Endothelial cell of umbilical vein (primary cell): ENCODE results near the gene PLIN5. TPM values are rescaled to one million over a fixed set of nuclear protein-coding genes. Genes with fewer than 3 reads are reported as not detected.

Source experiments
- BruUV-seq: library from RNA; stranded (reverse); fragments of 400-500 nt; replicated peaks from 2 replicates; lab custom pipeline; 2021; lab: Mats Ljungman, UMichigan
- CTCF ChIA-PET: fragments of 300-600, 350-600 bp; sonication (Branson Sonifier 250); formaldehyde crosslinking; loops from one replicate; lab custom pipeline; 2021; ENCODE audit warnings: antibody characterized with exemption, inconsistent platforms; lab: Charles Lee
- POLR2A ChIA-PET: fragments of 300-600, 350-600 bp; sonication (Branson Sonifier 250); formaldehyde crosslinking; loops from one replicate; lab custom pipeline; 2021; ENCODE audit warnings: antibody characterized with exemption, inconsistent platforms; lab: Charles Lee
- DNase-seq: peaks from one replicate; pipeline ENCODE4 v3.0.0-alpha.2; 2011; ENCODE audit warnings: low read depth, low spot score
- FAIRE-seq: peaks from 2 replicates; lab custom pipeline; 2011; peaks lifted over from hg19 to GRCh38; lab: Jason Lieb, UNC
- H2AFZ ChIP-seq: 2 replicates; pipeline ENCODE4 v1.6.0; 2012; ENCODE audit warnings: low read depth, low read length, control low read depth, inconsistent platforms
- H3K27ac ChIP-seq: 2 replicates; pipeline ENCODE4 v1.5.1; 2011; ENCODE audit warnings: low read depth, mild to moderate bottlenecking, control low read depth, low read length, moderate library complexity; ENCODE audit not compliant: insufficient read depth
- H3K27me3 ChIP-seq, 2 experiments: 2 replicates each; pipeline versions ENCODE4 v1.6.0 to v1.6.1; 2011; ENCODE audit warnings: low read length in 2 of 2, mixed read lengths in 1 of 2; ENCODE audit not compliant: control insufficient read depth in 2 of 2, insufficient read depth in 2 of 2
- H3K36me3 ChIP-seq, 2 experiments: 2 replicates in 1 of 2; 3 replicates in 1 of 2; pipeline ENCODE4 v1.5.1; 2011; ENCODE audit warnings: low read length in 2 of 2, mild to moderate bottlenecking in 1 of 2, moderate library complexity in 1 of 2; ENCODE audit not compliant: control insufficient read depth in 2 of 2, insufficient read depth in 2 of 2; ENCODE audit errors: extremely low read depth in 1 of 2
- H3K4me1 ChIP-seq: 3 replicates; pipeline ENCODE4 v1.5.1; 2011; ENCODE audit warnings: mild to moderate bottlenecking, low read length; ENCODE audit not compliant: control insufficient read depth, insufficient read depth; ENCODE audit errors: extremely low read depth
- H3K4me2 ChIP-seq: 2 replicates; pipeline ENCODE4 v1.6.1; 2011; ENCODE audit warnings: low read length, control low read depth, mixed read lengths; ENCODE audit not compliant: insufficient read depth
- H3K4me3 ChIP-seq, 3 experiments: fragments of 200-600 bp in 1 of 3; sonication (generic), shearing (Covaris generic) in 1 of 3; replicated peaks in 1 of 3; 2 replicates each; pipeline ENCODE4 v1.5.1; 2011 to 2016; ENCODE audit warnings: control low read depth in 3 of 3, low read length in 3 of 3, mild to moderate bottlenecking in 2 of 3, inconsistent platforms in 1 of 3, low read depth in 1 of 3, moderate library complexity in 1 of 3; ENCODE audit not compliant: insufficient read depth in 1 of 3
- H3K79me2 ChIP-seq: 2 replicates; pipeline ENCODE4 v1.6.0; 2012; ENCODE audit warnings: low read length, inconsistent platforms; ENCODE audit not compliant: control insufficient read depth, insufficient read depth
- H3K9ac ChIP-seq: replicated peaks from 2 replicates; pipeline ENCODE3; 2011; ENCODE audit warnings: low read length, control low read depth; ENCODE audit not compliant: insufficient read depth; ENCODE audit errors: extremely low read depth
- H3K9me1 ChIP-seq: replicated peaks from 3 replicates; pipeline ENCODE4 v1.6.0; 2011; ENCODE audit warnings: mild to moderate bottlenecking, low read length; ENCODE audit not compliant: control insufficient read depth, insufficient read depth; ENCODE audit errors: extremely low read depth
- H3K9me3 ChIP-seq: replicated peaks from 2 replicates; pipeline ENCODE4 v1.5.1; 2012; ENCODE audit warnings: low read length, inconsistent platforms; ENCODE audit not compliant: control insufficient read depth, insufficient read depth
- H4K20me1 ChIP-seq: replicated peaks from 2 replicates; pipeline ENCODE3; 2011; ENCODE audit warnings: mild to moderate bottlenecking, low read length; ENCODE audit not compliant: control insufficient read depth, insufficient read depth; ENCODE audit errors: extremely low read depth
- GATA2 ChIP-seq: IDR thresholded peaks from 2 replicates; pipeline ENCODE4 v1.7.0; 2011; ENCODE audit warnings: low read depth, mild to moderate bottlenecking, moderate library complexity, mixed read lengths, low read length; ENCODE audit not compliant: insufficient read length, insufficient read depth
- JUN ChIP-seq: IDR thresholded peaks from 2 replicates; pipeline ENCODE4 v1.6.1; 2011; ENCODE audit warnings: borderline replicate concordance, low read depth; ENCODE audit not compliant: insufficient read length, insufficient read depth
- MYC ChIP-seq: IDR thresholded peaks from one replicate; pipeline ENCODE4 v1.6.1; 2011; ENCODE audit warnings: mild to moderate bottlenecking, low read depth, low read length
- POLR2A ChIP-seq: IDR thresholded peaks from 2 replicates; pipeline ENCODE4 v1.6.1; 2012; ENCODE audit warnings: low read depth, mild to moderate bottlenecking, control low read depth, low read length
- POLR2AphosphoS5 ChIP-seq: IDR thresholded peaks from 2 replicates; pipeline ENCODE4 v1.6.1; 2012; ENCODE audit warnings: low read depth, mild to moderate bottlenecking, control low read depth, low read length, moderate library complexity; ENCODE audit not compliant: insufficient read depth
- dilution Hi-C: fragments of 300-500 bp; cut with MboI; formaldehyde crosslinking; loops from one replicate; pipeline ENCODE4 v1.15.0; 2019; ENCODE audit warnings: low sequenced_read_pairs; ENCODE audit not compliant: extremely low pct_ligation_motif_present
- intact Hi-C: fragments of 100-400 bp; cut with micrococcal nuclease; formaldehyde crosslinking; loops from one replicate; pipeline ENCODE4 v1.10.0; 2022
- polyA plus RNA-seq, 4 experiments: library from polyadenylated mRNA; depleted of rRNA in 3 of 4; stranded (reverse) in 3 of 4; unstranded in 1 of 4; fragments of >200 nt; gene quantifications; 2 replicates each; pipeline versions ENCODE4 v1.2.1 to v1.2.3, GENCODE V29; 2011 to 2012; ENCODE audit warnings: missing spikeins in 1 of 4
- total RNA-seq: library from RNA; stranded (reverse); gene quantifications from 2 replicates; pipeline ENCODE4 v1.2.3, GENCODE V29; 2021
- TF ChIP-seq, protein P1 (sequence below), 2 donors: IDR thresholded peaks; 1 replicate in 1 of 2; 2 replicates in 1 of 2; pipeline ENCODE4 v1.5.1; 2011; ENCODE audit warnings: low read length in 2 of 2, mild to moderate bottlenecking in 2 of 2, moderate library complexity in 2 of 2, control low read depth in 1 of 2, inconsistent platforms in 1 of 2, low read depth in 1 of 2; ENCODE audit not compliant: insufficient read depth in 1 of 2; ENCODE audit errors: extremely low read depth in 1 of 2
- TF ChIP-seq, protein P2 (sequence below): IDR thresholded peaks from 2 replicates; pipeline ENCODE4 v1.6.1; 2011; ENCODE audit not compliant: insufficient read depth, insufficient read length

PLIN5 gene
- total and polyA plus RNA-seq, 2 donors (not counting 3 experiments of a cell fraction or from before 2014, with no cell fraction given), result 0.17 to 0.24 TPM

DNA sequence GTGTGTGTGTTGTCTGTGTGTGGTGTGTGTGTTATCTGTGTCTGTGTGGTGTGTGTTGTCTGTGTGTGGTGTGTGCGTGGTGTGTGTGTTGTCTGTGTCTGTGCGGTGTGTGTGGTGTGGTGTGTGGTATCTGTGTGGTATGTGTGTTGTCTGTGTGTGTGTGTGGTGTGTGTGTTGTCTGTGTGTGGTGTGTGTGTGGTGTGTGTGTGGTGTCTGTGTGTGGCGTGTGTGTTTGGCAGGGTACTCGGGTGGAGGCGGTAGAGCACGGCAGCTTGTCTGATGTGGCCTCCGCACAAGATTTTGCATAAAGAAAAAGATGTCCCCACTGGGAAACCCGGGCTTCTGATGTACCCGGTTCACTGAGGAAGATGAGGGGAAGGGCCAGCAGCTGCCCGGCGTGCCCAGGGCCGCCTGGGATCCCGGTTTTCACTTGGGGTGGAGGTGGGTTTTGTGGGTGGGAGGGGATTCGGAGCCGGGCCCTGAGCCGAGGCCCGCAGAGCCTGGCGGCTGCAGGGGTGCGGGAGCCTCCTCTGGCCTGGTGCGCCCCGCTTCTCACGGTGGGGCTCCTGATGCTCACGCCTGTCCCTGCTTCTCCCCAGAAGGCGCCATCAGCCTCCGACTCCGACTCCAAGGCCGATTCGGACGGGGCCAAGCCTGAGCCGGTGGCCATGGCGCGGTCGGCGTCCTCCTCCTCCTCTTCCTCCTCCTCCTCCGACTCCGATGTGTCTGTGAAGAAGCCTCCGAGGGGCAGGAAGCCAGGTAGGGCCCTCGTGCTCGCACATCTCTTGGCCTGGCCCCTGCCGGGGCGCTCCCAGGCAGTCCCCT lies 41.7 kb downstream of the PLIN5 start:
- Histone ChIP-seq H4K20me1 (no peaks in the 10 kb centered on the region), H3K9me1 (no peaks in the 10 kb centered on the region), H3K4me1 (no peaks in the 10 kb centered on the region), H3K9me3 (no peaks in the 10 kb centered on the region), H3K4me2 (no peak overlapping the region), H3K36me3 (peaks cover 2 to 51% of the 10 kb centered on the region in 2 experiments), H3K9ac (no peak overlapping the region), H3K4me3 (no peak overlapping the region), H3K79me2 (no peaks in the 10 kb centered on the region), H2AFZ (no peak overlapping the region), H3K27me3 (no peaks in the 10 kb centered on the region), H3K27ac (no peak overlapping the region)
- CTCF ChIA-PET, result interaction anchor here (0.7 kb wide), 1 partner anchor 226 kb away, joined by 3 read pairs; no protein-coding TSS in a partner anchor
- FAIRE-seq (no peak), DNase-seq (no peak)
- TF ChIP-seq GATA2 (no peak), POLR2A (no peak), JUN (no peak), POLR2AphosphoS5 (no peak)
- intact Hi-C loops (no loop called here), dilution Hi-C loops (no loop called here)
- POLR2A ChIA-PET, result no interaction called here
- no TSS peak for BruUV-seq

DNA sequence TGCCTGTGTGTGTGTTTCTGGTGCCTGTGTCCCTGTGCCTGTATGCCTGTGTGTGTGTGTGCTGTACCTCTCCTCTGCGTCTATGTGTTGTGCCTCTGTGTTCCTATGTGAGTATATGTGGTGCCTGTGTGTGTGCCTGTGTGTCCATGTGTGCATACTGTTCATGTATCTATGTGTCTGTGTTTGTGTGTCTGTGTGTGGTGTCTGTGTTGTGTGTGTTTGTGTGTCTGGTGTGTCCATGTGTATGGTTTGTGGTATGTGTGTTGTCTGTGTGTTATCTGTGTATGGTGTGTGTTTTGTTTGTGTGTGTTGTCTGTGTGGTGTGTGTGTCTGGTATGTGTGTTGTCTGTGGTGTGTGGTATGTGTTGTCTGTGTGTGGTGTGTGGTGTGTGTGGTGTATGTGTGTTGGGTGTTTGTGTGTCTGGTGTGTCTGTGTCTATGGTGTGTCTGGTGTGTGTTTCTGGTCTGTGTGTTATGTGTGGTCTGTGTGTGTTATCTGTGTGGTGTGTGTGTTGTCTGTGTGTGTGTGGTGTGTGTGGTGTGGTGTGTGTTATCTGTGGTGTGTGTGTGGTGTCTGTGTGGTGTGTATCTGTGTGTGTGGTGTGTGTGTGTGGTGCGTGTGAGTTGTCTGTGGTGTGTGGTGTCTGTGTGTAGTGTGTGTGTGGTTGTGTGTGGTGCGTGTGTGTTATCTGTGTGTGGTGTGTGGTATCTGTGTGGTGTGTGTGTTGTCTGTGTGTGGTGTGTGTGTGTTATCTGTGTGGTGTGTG lies 42.5 kb downstream of the PLIN5 start:
- Histone ChIP-seq H3K27me3 (no peaks in the 10 kb centered on the region), H3K9me3 (no peaks in the 10 kb centered on the region), H4K20me1 (no peaks in the 10 kb centered on the region), H3K9ac (no peak overlapping the region), H3K9me1 (no peaks in the 10 kb centered on the region), H3K4me3 (no peak overlapping the region), H3K4me1 (no peaks in the 10 kb centered on the region), H3K79me2 (no peaks in the 10 kb centered on the region), H3K36me3 (peaks cover 2 to 44% of the 10 kb centered on the region in 2 experiments), H3K4me2 (no peak overlapping the region), H3K27ac (no peak overlapping the region), H2AFZ (no peak overlapping the region)
- TF ChIP-seq, protein P1, sequence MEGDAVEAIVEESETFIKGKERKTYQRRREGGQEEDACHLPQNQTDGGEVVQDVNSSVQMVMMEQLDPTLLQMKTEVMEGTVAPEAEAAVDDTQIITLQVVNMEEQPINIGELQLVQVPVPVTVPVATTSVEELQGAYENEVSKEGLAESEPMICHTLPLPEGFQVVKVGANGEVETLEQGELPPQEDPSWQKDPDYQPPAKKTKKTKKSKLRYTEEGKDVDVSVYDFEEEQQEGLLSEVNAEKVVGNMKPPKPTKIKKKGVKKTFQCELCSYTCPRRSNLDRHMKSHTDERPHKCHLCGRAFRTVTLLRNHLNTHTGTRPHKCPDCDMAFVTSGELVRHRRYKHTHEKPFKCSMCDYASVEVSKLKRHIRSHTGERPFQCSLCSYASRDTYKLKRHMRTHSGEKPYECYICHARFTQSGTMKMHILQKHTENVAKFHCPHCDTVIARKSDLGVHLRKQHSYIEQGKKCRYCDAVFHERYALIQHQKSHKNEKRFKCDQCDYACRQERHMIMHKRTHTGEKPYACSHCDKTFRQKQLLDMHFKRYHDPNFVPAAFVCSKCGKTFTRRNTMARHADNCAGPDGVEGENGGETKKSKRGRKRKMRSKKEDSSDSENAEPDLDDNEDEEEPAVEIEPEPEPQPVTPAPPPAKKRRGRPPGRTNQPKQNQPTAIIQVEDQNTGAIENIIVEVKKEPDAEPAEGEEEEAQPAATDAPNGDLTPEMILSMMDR (IDR thresholded peaks at IDR 0.05; ENCODE audit: extremely low read depth in 1 of 2, insufficient read depth in 1 of 2, low read depth in 1 of 2, low read length in 2 of 2), result no peak
- TF ChIP-seq POLR2A (no peak), MYC (no peak)
- TF ChIP-seq, protein P2, sequence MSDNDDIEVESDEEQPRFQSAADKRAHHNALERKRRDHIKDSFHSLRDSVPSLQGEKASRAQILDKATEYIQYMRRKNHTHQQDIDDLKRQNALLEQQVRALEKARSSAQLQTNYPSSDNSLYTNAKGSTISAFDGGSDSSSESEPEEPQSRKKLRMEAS, result no peak
- dilution Hi-C loops (no loop called here), intact Hi-C loops (no loop called here)
- CTCF ChIA-PET, result no interaction called here
- FAIRE-seq, result peak; percentile 68
- POLR2A ChIA-PET, result no interaction called here
- no peak for DNase-seq
- no TSS peak for BruUV-seq
